GM13976 (cell line): ENCODE data around the gene KLHL29.

Source experiments
- DNase-seq: peaks from one replicate; pipeline ENCODE4 v3.0.0; 2012; ENCODE audit warnings: low spot score
- CTCF ChIP-seq: IDR thresholded peaks from 2 replicates; pipeline ENCODE4 v1.5.1; 2012; ENCODE audit warnings: borderline replicate concordance, mild to moderate bottlenecking; ENCODE audit not compliant: insufficient read depth; ENCODE audit errors: extremely low read depth, missing control alignments, control extremely low read depth
- in situ Hi-C: fragments of 300-500 bp; cut with MboI; formaldehyde crosslinking; loops from one replicate; pipeline ENCODE4 v1.12.0; 2022; ENCODE audit warnings: low sequenced_read_pairs, mixed read lengths, inconsistent platforms; ENCODE audit not compliant: unreplicated experiment

KLHL29 gene

DNA sequence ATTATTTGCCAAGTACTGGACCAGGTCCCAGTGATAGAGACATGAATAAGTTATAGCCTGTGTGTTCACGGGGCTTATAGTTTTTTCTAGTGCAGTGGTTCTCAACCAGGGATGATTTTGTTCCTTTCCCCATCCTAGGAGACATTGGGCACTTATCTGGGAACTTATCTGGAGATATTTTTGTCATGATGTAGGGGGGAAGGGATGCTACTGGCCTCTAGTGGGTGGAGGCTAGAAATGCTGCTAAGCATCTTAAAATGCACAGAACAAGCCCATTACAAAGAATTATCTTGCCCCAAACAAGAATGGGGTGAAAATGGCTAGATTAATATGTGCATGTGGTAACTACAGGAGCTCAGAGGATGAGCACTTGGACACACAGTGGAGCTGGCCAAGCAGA lies 75.2 kb downstream of the KLHL29 start:
- in situ Hi-C loops: no loop called here
- peak; percentile 53 for TF ChIP-seq CTCF
- DNase-seq: no peak

- in situ Hi-C loops: no loop called here
- TF ChIP-seq CTCF: no peak
- no peak for DNase-seq
These were observed 76.0 kb downstream of the KLHL29 start for GRCh38 chr2:23460993-23461392.

DNA sequence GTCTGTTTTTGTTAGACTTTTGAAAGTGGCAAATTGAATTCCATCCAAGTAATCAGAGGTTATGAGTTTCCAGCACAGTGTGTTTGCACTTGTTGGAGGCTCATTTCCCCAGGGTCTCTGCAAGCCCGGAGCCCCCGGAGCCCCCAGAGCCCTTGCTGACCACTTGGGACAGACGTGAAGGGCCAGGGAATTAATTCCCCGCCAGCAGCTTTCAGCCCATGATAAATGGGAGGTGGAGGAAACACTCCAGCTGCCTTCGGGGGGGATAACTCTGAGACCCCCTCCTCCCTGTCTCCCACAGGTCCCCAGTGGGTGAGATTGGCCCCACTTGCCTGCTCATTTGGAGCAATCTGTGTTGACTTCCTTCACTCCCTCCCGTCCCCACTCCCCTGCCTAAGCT lies 79.2 kb downstream of the KLHL29 start:
- no peak for TF ChIP-seq CTCF
- in situ Hi-C loops: no loop called here
- DNase-seq: no peak

DNA sequence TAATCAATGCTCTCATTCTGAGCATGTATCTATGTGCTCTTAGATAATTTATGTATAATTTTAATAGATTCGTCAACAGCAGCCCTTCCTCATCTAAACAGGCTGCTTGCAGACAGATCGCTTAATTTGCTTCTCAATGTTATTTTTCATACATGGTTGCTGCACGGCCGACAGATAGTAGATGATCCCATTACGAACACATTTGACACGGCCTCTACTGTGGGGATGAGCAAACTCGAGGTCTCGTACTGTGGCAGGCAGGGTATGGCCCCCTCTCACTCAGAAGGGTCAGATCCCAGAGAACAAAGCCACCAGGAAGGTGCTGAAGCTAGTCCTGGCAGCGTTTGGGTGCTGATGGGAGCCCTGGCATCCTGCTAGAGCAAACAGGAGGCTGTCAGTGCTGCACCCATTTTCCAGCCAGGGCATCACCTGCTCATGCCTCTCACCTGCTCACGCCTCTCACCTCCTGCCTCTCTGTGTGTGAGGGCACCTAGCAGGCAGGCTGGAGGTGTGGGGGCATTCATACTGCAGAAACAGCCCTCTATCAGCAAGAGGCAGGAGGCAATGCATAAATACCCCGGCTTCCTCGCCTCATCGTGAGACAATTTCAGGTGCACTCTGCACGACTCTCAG lies 80.0 kb downstream of the KLHL29 start:
- DNase-seq: no peak
- no peak for TF ChIP-seq CTCF
- in situ Hi-C loops: no loop called here

GRCh38 chr2:23465936-23466335 lies 81.0 kb downstream of the KLHL29 start:
- in situ Hi-C loops: no loop called here
- no peak for TF ChIP-seq CTCF
- DNase-seq: no peak

- TF ChIP-seq CTCF: no peak
- in situ Hi-C loops: no loop called here
- no peak for DNase-seq
These were observed 82.6 kb downstream of the KLHL29 start for GRCh38 chr2:23467618-23468017.

DNA sequence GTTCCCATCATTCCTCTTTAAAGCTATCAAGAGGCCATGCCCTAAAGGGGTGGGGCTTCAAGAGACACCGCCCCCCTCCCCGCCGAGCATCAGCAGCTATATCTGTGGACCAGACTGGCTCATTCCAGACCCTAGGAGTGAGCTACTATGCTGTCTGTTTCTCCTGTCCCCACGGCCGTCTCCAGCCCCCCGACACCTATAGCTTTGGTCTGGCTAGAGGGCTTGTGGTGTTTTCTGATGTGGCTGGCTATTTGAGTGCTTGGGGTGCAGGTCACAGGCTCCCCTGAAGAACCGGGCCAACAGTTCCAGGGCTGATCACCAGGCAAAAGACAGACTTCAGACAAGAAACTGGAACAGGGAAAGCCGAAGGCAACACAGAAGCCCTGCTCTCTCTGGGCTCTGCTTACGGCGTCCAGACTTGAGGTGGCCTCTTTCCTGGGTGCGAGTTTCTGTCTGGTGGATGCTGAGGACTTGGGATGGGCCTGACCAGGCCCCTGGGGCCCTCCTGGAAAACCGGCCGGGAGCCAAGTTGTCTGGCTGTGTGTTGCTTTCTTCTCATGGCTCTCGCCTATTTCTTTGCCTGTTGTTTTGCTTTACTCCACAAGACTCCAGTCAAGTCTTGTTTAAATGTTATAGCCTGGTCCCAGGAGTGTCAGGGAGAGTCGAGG lies 83.6 kb downstream of the KLHL29 start:
- in situ Hi-C loops: no loop called here

More for the DNA sequence above, 83.6 kb downstream of the KLHL29 start:
- DNase-seq: no peak
- TF ChIP-seq CTCF: no peak
